Breast epithelium (tissue), 3 donors: ENCODE data around the gene SACM1L.

ENCODE experiments used
- POLR2A ChIP-seq: fragments of 450-650 bp; IDR thresholded peaks from one replicate; pipeline ENCODE4 v1.6.1; 2016; ENCODE audit warnings: antibody characterized with exemption, mild to moderate bottlenecking, moderate library complexity
- POLR2AphosphoS5 ChIP-seq, 3 donors: sonication (generic); formaldehyde crosslinking; IDR thresholded peaks; one replicate each; pipeline ENCODE4 v1.6.1; 2017; ENCODE audit warnings: antibody characterized with exemption in 3 of 3
- TF ChIP-seq, protein P1 (sequence below), 3 donors: fragments of 450-650 bp; IDR thresholded peaks; one replicate each; pipeline ENCODE4 v1.5.1; 2016 to 2017; ENCODE audit warnings: antibody characterized with exemption in 3 of 3, mild to moderate bottlenecking in 3 of 3, moderate library complexity in 3 of 3

DNA sequence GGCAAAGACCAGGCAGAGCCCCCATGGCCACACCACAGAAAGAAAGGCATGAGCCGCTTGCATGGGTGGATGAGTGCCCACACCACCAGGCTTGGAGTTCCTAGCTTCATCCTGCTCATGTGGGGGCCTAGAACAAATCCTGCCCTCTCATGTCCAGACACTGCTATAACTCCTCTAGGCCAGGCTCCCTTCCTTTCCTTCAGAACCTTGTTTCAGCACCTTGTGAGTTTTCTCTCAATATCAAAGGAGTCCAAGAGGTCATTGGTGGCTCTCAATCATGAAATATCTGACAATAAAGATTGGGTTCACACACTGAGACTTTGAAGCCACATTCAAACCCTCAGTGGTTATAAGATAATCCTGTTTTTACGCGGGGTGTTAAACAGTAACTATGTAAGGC, 94.5 kb downstream of the SACM1L start:
- TF ChIP-seq, protein P1, sequence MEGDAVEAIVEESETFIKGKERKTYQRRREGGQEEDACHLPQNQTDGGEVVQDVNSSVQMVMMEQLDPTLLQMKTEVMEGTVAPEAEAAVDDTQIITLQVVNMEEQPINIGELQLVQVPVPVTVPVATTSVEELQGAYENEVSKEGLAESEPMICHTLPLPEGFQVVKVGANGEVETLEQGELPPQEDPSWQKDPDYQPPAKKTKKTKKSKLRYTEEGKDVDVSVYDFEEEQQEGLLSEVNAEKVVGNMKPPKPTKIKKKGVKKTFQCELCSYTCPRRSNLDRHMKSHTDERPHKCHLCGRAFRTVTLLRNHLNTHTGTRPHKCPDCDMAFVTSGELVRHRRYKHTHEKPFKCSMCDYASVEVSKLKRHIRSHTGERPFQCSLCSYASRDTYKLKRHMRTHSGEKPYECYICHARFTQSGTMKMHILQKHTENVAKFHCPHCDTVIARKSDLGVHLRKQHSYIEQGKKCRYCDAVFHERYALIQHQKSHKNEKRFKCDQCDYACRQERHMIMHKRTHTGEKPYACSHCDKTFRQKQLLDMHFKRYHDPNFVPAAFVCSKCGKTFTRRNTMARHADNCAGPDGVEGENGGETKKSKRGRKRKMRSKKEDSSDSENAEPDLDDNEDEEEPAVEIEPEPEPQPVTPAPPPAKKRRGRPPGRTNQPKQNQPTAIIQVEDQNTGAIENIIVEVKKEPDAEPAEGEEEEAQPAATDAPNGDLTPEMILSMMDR (IDR thresholded peaks at IDR 0.05): no peak
- no peak for TF ChIP-seq POLR2A
- no peak for TF ChIP-seq POLR2AphosphoS5 (IDR thresholded peaks at IDR 0.05)
